ENCODE measurements around the gene ZNF418. TPM values are rescaled to one million over a fixed set of nuclear protein-coding genes. Genes with fewer than 3 reads are reported as not detected.
"Not testable (repeated sequence)": the region's sequence is repeated elsewhere in the genome, so short reads cannot be mapped to it uniquely, and the experiment has no call there.

ZNF418 gene
- total and polyA plus RNA-seq, 2 donors (not counting 1 experiment from before 2014, with no cell fraction given) = 3.3 to 8.4 TPM

- no peak overlapping the region for H3K4me2 ChIP-seq (ENCODE audit: extremely low read depth, insufficient read depth, low read length)
- H3K27me3 ChIP-seq (ENCODE audit: control insufficient read depth, insufficient read depth, low read length) = no peaks in the 10 kb centered on the region
- DNase-seq (ENCODE audit: low read depth in 2 of 2) = no peak
- H3K27ac ChIP-seq (ENCODE audit: insufficient read depth, low read length) = no peak overlapping the region
- TF ChIP-seq EZH2 (IDR thresholded peaks at IDR 0.05; ENCODE audit: low read length, missing control alignments) = no peak
- TF ChIP-seq, protein P1, sequence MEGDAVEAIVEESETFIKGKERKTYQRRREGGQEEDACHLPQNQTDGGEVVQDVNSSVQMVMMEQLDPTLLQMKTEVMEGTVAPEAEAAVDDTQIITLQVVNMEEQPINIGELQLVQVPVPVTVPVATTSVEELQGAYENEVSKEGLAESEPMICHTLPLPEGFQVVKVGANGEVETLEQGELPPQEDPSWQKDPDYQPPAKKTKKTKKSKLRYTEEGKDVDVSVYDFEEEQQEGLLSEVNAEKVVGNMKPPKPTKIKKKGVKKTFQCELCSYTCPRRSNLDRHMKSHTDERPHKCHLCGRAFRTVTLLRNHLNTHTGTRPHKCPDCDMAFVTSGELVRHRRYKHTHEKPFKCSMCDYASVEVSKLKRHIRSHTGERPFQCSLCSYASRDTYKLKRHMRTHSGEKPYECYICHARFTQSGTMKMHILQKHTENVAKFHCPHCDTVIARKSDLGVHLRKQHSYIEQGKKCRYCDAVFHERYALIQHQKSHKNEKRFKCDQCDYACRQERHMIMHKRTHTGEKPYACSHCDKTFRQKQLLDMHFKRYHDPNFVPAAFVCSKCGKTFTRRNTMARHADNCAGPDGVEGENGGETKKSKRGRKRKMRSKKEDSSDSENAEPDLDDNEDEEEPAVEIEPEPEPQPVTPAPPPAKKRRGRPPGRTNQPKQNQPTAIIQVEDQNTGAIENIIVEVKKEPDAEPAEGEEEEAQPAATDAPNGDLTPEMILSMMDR (conservative IDR thresholded peaks at IDR 0.05 in 1 of 2, IDR thresholded peaks at IDR 0.05 in 1 of 2; ENCODE audit: low read depth in 1 of 2, low read length in 2 of 2) = no peak
- H3K4me1 ChIP-seq (ENCODE audit: control insufficient read depth, extremely low read depth, insufficient read depth, low read length) = no peaks in the 10 kb centered on the region
- no peaks in the 10 kb centered on the region for H3K9me3 ChIP-seq (ENCODE audit: control insufficient read depth, insufficient read depth, low read depth, low read length)
- H3K36me3 ChIP-seq (ENCODE audit: control insufficient read depth, insufficient read depth, low read length) = no peaks in the 10 kb centered on the region
- no peak overlapping the region for H2AFZ ChIP-seq (ENCODE audit: low read length)
- no peak overlapping the region for H3K4me3 ChIP-seq (replicated peaks in 1 of 4; ENCODE audit: control extremely low read depth in 1 of 4, insufficient read depth in 1 of 4, low read depth in 3 of 4, low read length in 4 of 4)
- peaks cover 15% of the 10 kb centered on the region for H3K79me2 ChIP-seq (ENCODE audit: control insufficient read depth, insufficient read depth, low read length)
- H4K20me1 ChIP-seq (ENCODE audit: control insufficient read depth, extremely low read depth, insufficient read depth, low read length) = no peaks in the 10 kb centered on the region
- H3K9ac ChIP-seq (ENCODE audit: insufficient read depth, low read length) = no peak overlapping the region
Measured at GRCh38 chr19:57886046-57886445, 49.2 kb downstream of the ZNF418 start.

GRCh38 chr19:57873883-57874799 lies 61.1 kb downstream of the ZNF418 start:
- not testable (repeated sequence) for H3K9me3 ChIP-seq (ENCODE audit: control insufficient read depth, insufficient read depth, low read depth, low read length); H3K4me2 ChIP-seq (ENCODE audit: extremely low read depth, insufficient read depth, low read length); H3K4me1 ChIP-seq (ENCODE audit: control insufficient read depth, extremely low read depth, insufficient read depth, low read length); H3K4me3 ChIP-seq (replicated peaks in 1 of 4; ENCODE audit: control extremely low read depth in 1 of 4, insufficient read depth in 1 of 4, low read depth in 3 of 4, low read length in 4 of 4); H3K27me3 ChIP-seq (ENCODE audit: control insufficient read depth, insufficient read depth, low read length); H3K9ac ChIP-seq (ENCODE audit: insufficient read depth, low read length); H4K20me1 ChIP-seq (ENCODE audit: control insufficient read depth, extremely low read depth, insufficient read depth, low read length); H2AFZ ChIP-seq (ENCODE audit: low read length); H3K27ac ChIP-seq (ENCODE audit: insufficient read depth, low read length); H3K79me2 ChIP-seq (ENCODE audit: control insufficient read depth, insufficient read depth, low read length); H3K36me3 ChIP-seq (ENCODE audit: control insufficient read depth, insufficient read depth, low read length)
- peak in 1 of 2 donors; percentile 38 for DNase-seq (ENCODE audit: low read depth in 2 of 2)

DNA sequence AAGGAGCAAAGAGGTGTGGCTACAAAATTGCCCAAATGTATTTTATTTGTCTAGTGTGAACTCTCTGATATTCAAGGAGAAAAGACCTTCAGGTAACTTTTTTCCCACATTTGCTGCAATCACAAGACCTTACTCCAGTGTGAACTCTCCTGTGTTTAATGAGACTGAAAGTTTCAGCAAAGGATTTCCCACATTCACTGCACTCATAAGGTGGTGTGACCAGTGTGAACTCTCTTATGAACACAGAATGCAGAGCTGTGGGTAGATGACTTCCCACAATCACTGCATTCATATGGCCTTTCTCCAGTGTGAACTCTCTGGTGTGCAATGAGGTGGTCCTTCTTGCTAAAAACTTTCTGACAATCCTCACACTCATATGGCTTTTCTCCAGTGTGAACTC lies 62.8 kb downstream of the ZNF418 start:
- Histone ChIP-seq H3K9me3 (ENCODE audit: control insufficient read depth, insufficient read depth, low read depth, low read length) (peaks cover 9% of the 10 kb centered on the region), H3K27me3 (ENCODE audit: control insufficient read depth, insufficient read depth, low read length) (no peaks in the 10 kb centered on the region)

More for the DNA sequence above, 62.8 kb downstream of the ZNF418 start:
- DNase-seq (ENCODE audit: low read depth in 2 of 2) = peak in 1 of 2 donors; percentile 28
- H3K27ac ChIP-seq (ENCODE audit: insufficient read depth, low read length) = no peak overlapping the region
- H2AFZ ChIP-seq (ENCODE audit: low read length) = no peak overlapping the region
- H3K36me3 ChIP-seq (ENCODE audit: control insufficient read depth, insufficient read depth, low read length) = peaks cover 7% of the 10 kb centered on the region
- TF ChIP-seq EZH2 (IDR thresholded peaks at IDR 0.05; ENCODE audit: low read length, missing control alignments) = no peak
- TF ChIP-seq, protein P1 (conservative IDR thresholded peaks at IDR 0.05 in 1 of 2, IDR thresholded peaks at IDR 0.05 in 1 of 2; ENCODE audit: low read depth in 1 of 2, low read length in 2 of 2) = no peak
- no peaks in the 10 kb centered on the region for H4K20me1 ChIP-seq (ENCODE audit: control insufficient read depth, extremely low read depth, insufficient read depth, low read length)
- no peak overlapping the region for H3K4me2 ChIP-seq (ENCODE audit: extremely low read depth, insufficient read depth, low read length)
- no peak overlapping the region for H3K4me3 ChIP-seq (replicated peaks in 1 of 4; ENCODE audit: control extremely low read depth in 1 of 4, insufficient read depth in 1 of 4, low read depth in 3 of 4, low read length in 4 of 4)
- H3K9ac ChIP-seq (ENCODE audit: insufficient read depth, low read length) = no peak overlapping the region
- no peaks in the 10 kb centered on the region for H3K79me2 ChIP-seq (ENCODE audit: control insufficient read depth, insufficient read depth, low read length)
- no peaks in the 10 kb centered on the region for H3K4me1 ChIP-seq (ENCODE audit: control insufficient read depth, extremely low read depth, insufficient read depth, low read length)

Other genes starting within 250 kb of the ZNF418 start
- gene ZNF154, start 226.2 kb downstream of the ZNF418 start, total RNA-seq = 3.3 and 6.3 TPM in 2 replicates
- 1.8 and 2.7 TPM in 2 replicates for gene ZNF154, start 226.2 kb downstream of the ZNF418 start, polyA plus RNA-seq
- 10.5 and 16.8 TPM in 2 replicates for gene ZNF671, start 207.8 kb downstream of the ZNF418 start, total RNA-seq
- 3.4 and 5.2 TPM in 2 replicates for gene ZNF671, start 207.8 kb downstream of the ZNF418 start, polyA plus RNA-seq
- 10.3 and 20.0 TPM in 2 replicates for gene ZNF776, start 188.6 kb downstream of the ZNF418 start, total RNA-seq
- gene ZNF776, start 188.6 kb downstream of the ZNF418 start, polyA plus RNA-seq = 5.7 and 7.8 TPM in 2 replicates
- 14.9 and 16.8 TPM in 2 replicates for gene ZNF586, start 165.7 kb downstream of the ZNF418 start, total RNA-seq
- 5.9 and 6.1 TPM in 2 replicates for gene ZNF586, start 165.7 kb downstream of the ZNF418 start, polyA plus RNA-seq
- 3.8 and 3.9 TPM in 2 replicates for gene ZNF552, start 120.5 kb downstream of the ZNF418 start, total RNA-seq
- gene ZNF552, start 120.5 kb downstream of the ZNF418 start, polyA plus RNA-seq = 1.5 and 1.9 TPM in 2 replicates
- 12.1 and 12.4 TPM in 2 replicates for gene ZNF587B, start 105.1 kb downstream of the ZNF418 start, total RNA-seq
- gene ZNF587B, start 105.1 kb downstream of the ZNF418 start, polyA plus RNA-seq = 4.9 and 6.5 TPM in 2 replicates
- gene ZNF587, start 85.5 kb downstream of the ZNF418 start, total RNA-seq = 12.1 and 23.6 TPM in 2 replicates
- gene ZNF587, start 85.5 kb downstream of the ZNF418 start, polyA plus RNA-seq = 7.4 and 8.8 TPM in 2 replicates
- gene ZNF814, start 46.4 kb downstream of the ZNF418 start, total RNA-seq = 3.9 and 6.1 TPM in 2 replicates
- gene ZNF814, start 46.4 kb downstream of the ZNF418 start, polyA plus RNA-seq = 5.5 and 7.8 TPM in 2 replicates
- gene ZNF417, start 18.8 kb downstream of the ZNF418 start, total RNA-seq = 14.4 and 22.1 TPM in 2 replicates
- gene ZNF417, start 18.8 kb downstream of the ZNF418 start, polyA plus RNA-seq = 4.6 and 5.9 TPM in 2 replicates
- 5.1 and 6.3 TPM in 2 replicates for gene ZNF256, start 12.3 kb upstream of the ZNF418 start, total RNA-seq
- gene ZNF256, start 12.3 kb upstream of the ZNF418 start, polyA plus RNA-seq = 3.0 and 3.7 TPM in 2 replicates
- gene C19orf18, start 39.1 kb upstream of the ZNF418 start, total RNA-seq = 0.26 and 0.83 TPM in 2 replicates
- gene C19orf18, start 39.1 kb upstream of the ZNF418 start, polyA plus RNA-seq = 0.09 and 0.17 TPM in 2 replicates
- gene ZNF606, start 67.4 kb upstream of the ZNF418 start, total RNA-seq = 14.9 and 17.5 TPM in 2 replicates
- 3.5 and 4.7 TPM in 2 replicates for gene ZNF606, start 67.4 kb upstream of the ZNF418 start, polyA plus RNA-seq
- under 0.01 TPM in 1 of 2 replicates, not detected in the other for gene ZSCAN1, start 98.6 kb upstream of the ZNF418 start, total RNA-seq
- not detected in 2 replicates for gene ZSCAN1, start 98.6 kb upstream of the ZNF418 start, polyA plus RNA-seq
- gene ZNF135, start 123.9 kb upstream of the ZNF418 start, total RNA-seq = 6.2 and 11.2 TPM in 2 replicates
- gene ZNF135, start 123.9 kb upstream of the ZNF418 start, polyA plus RNA-seq = 5.6 and 6.6 TPM in 2 replicates
- 51.6 and 71.0 TPM in 2 replicates for gene ZSCAN18, start 162.8 kb upstream of the ZNF418 start, total RNA-seq
- gene ZSCAN18, start 162.8 kb upstream of the ZNF418 start, polyA plus RNA-seq = 13.6 and 17.6 TPM in 2 replicates
- gene ZNF329, start 215.4 kb upstream of the ZNF418 start, total RNA-seq = 17.2 and 21.1 TPM in 2 replicates
- gene ZNF329, start 215.4 kb upstream of the ZNF418 start, polyA plus RNA-seq = 6.3 and 6.8 TPM in 2 replicates
- 25.4 and 37.5 TPM in 2 replicates for gene ZNF274, start 247.7 kb upstream of the ZNF418 start, total RNA-seq
- gene ZNF274, start 247.7 kb upstream of the ZNF418 start, polyA plus RNA-seq = 12.8 and 13.9 TPM in 2 replicates